Limb (tissue), 2 donors: Measurements from ENCODE around the gene MYH10.

Experiments used
- DNase-seq, 2 donors: peaks; one replicate each; pipeline ENCODE4 v3.0.0-alpha.2; 2016; ENCODE audit errors: extremely low spot score in 2 of 2

The MYH10 gene

DNA sequence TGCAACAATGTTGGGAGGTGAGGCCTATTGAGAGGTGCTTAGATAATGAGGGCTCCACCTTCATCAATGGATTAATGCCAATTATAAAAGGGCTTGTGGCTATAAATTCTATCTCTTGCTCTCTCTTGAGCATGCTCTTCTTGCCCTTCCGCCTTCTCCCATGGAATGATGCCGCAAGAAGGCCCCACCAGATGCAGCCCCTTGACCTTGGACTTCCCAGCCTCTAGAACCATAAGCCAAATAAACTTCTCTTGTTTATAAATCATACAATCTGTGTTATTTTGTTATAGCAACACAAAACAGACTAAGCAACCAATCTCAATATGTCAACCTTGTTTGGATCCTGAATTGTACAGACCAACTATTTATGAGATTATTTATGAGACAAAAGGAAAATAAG lies 20.0 kb downstream of the MYH10 start:
- no peak for DNase-seq

DNA sequence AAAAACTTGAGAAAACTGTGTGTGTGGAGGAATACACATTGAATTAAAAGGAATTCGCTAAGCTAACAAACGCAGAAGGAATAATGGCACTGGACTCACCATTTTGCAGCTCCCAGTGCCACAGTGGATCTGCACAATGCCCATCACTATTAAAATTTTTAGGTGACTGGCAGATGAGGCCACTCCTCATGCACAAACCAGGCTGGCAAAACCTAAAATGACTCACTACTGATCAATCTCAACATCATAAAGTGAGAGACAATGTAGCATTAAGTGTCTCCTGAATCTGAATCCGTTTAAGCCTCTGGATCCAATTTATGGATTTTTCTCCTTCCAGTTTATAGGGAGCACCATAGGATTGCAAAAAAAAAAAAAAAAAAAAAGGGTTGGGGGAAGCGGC lies 20.6 kb downstream of the MYH10 start:
- no peak for DNase-seq

DNA sequence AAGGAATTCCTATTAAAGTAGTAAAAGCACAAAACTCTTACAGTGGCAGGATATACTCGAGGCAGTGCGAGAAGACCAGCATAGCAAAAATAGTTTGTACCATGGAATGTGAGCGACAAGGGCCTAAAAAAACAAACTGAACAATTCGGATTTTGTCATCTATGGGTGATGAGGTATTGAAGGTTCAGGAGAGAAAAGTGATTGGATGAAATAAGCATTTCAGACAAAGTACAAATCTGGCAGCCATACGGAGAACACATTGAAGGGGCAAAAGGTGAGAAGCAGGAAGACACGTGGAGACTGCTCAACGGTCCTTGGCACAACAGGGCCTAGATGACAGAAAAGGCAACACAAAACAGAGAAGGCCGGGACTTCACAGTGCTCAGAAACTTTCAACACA lies 22.5 kb downstream of the MYH10 start:
- no peak for DNase-seq

DNA sequence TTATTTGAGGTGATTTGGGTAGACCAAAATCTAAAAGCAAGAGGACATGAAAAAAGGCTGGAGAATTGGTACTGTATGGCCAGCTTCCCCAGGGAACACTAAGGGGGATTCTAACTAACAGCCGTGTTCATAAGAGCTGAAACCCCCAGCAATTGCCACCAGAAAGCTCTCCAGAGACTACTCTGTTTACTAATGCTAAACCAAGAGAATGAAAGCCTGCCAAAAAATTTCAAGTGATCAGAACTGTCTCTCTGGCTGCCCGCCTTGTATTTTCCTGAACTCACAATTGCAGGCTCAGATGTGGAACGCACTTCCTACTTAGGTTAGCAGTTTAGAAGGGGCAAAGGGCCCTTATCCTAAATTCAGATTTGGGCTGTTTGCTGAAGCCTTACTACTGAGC lies 24.1 kb downstream of the MYH10 start:
- DNase-seq: peak in 1 of 2 donors; percentile 32

DNA sequence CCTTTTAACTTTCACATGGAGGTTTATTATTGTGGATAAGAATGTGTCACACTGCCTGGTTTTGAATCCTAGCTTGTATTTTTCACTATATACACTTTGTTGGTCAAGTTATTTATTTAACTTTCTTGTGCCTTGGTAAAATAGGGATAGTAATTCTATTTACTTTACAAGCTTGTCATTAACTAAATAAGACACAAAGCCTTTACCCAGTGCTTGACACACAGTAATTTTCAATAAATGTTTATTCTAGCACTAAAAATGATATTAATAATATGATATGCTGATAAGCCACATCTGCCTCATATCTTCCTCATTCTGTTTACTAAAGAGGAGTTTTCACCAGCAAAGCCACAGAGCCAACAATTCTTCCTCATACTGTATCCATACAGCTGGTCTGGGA lies 27.8 kb downstream of the MYH10 start:
- DNase-seq: no peak

DNA sequence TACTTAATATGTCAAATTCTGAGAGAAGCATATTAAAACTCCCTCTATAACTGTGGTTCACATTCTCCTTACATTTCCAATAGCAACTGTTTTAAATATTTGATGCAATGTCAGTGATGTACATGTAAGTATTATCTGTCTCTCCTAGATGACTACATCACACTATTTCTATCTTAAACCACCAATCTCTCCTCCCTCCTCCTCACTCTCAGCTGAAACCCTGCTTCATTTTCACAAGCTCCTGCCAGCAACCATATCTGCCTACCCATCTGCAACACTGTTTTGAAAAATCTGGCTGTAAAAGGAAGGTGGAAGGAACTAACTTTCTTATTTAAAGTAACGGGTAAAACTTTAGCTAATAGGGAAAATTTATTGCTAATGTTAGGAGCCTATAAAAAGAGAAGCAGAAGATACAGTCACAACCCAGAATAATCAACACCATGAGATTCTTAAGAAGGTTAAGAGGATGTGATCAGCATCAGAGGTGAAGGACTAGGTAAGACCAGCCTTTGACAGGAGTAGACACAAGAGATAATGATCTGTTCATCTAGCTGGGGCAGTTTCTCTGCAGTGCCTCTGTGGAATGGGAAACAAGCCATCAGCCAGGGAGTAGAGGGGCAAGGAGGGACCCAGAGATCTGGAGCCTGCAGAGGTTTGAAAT lies 31.0 kb downstream of the MYH10 start:
- no peak for DNase-seq

DNA sequence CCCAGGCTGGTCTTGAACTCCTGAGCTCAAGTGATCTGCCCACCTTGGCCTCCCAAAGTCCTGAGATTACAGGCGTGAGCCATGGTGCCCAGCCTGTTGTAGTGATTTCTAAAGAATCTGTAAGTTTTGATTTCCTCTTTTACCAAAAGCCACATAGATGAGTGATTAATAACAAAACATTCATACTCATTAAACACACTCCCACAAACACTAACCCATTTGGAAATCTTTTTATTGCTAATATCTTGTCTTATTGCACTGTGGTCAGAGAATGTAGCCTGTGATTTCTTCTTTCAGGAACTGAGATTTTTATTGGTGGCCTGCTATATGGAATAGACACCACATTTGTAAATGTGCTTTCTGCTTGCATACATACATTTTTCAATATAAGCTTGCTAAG lies 31.6 kb downstream of the MYH10 start:
- no peak for DNase-seq

DNA sequence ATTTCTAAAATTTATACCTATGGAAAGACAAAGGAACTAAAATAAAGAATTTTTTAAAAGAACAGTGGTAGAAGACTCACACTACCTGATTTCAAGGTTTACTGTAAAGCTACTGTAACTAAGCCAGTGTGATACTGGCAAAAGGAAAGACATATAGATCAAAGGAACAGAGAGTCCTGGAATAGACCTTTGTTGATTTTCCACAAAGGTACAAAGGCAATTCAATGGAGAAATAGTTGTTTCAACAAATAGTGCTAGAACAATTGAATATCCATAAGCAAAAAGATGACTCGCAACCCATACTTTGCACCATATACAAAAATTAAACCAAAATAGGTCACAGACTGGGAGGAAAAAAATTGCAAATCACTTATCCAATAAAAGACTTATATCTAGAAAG lies 36.7 kb downstream of the MYH10 start:
- no peak for DNase-seq

DNA sequence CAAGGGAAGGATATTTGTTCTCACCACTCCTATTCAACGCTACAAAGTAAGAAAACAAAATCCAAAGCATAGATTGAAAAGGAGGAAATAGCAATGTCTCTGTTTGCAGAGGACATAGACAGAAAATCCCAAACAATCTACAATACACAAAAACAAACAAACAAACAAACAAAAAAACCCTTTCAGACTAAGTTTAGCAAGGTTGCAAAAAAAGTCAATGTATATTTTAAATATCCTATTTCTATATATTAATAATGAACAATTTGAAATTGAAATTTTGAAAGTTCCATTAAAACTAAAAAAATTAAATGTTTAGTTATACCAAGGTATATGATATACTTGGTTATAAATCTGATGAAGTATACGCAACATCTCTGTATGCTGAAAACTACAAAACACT lies 37.2 kb downstream of the MYH10 start:
- DNase-seq: no peak

DNA sequence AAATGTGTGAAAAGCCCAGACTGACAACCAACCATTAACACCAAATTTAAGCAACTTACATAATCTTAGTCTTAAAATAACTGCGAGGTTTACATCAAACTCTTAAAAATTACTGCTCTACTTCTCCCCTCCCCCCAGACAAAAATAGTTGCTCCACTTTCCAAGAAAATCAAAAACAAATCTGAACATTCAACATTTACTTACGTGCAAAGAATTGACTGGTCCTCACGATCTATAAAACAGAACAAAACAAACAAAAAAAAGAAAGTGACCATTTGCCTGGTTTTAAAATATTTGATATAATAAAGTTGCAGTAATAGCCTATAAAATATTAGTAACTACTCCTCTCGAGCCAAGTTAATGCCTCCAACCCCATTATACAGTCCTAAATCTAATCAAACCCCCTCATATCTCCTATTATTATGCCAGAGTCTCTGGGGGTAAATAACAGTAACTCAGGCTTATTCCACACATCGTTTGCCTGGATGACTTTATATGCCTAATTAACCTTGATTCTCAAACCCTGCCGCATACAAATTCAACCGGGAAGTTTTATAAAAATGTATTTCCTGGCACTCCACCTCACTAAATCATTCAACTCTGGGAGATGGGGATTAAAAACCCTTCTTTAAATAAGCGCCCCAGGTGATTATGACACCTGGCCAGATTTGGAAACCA lies 41.5 kb downstream of the MYH10 start:
- no peak for DNase-seq

DNA sequence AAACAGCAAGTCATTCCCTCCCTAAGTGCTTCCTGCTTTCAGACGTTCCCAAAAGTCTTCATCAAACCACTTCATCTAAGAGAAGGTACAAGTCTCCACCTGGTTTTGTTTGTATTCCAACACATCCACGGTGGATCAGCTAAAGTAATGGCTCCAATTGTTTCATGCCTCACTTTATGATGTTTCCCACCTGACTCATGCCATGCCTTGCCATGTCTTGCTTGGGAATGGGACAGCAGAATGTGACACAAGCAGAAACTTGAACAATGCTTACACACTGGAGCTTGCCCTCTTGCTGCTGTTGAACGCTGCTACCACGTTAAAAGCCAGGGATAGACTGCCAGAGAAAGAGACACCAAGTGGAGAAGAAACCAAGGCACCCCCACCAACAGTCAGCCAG lies 43.8 kb downstream of the MYH10 start:
- DNase-seq: no peak

DNA sequence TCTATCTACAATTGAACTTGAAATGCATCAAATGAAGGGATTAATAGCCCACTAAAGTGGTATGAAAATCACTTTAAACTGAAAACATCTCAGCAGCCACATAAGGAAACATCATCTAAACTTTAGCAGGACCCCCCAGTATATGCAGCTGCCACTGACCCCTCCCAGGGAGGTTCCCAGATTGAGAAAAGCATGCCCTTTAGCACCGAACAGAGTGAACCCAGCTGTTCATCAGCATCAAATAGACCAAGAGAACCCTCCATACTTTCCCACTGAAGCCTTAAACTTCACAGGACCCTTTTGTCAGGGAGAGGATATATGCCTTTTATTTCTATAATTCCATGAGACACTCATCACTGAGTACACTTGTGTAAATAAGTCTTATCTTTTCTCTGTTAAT lies 44.6 kb downstream of the MYH10 start:
- DNase-seq: no peak

DNA sequence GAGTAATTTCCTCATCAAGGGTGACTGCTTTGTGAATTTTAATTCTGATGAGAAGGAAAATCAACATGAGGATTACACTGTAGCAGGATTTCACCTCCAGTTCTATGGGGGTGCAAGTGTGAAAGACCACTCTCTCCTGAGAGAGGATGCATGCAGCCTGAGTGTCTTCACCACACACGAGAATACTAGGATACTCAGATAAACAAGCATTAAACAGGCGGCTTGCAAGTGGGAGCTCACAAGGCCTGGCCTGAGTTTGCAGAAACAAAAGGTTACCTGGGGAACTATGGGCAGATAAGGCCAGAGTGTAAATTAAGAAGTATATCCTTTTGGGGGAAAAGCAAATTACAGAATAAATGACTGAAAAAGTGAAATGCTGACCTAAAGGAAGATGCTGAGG lies 46.6 kb downstream of the MYH10 start:
- no peak for DNase-seq

DNA sequence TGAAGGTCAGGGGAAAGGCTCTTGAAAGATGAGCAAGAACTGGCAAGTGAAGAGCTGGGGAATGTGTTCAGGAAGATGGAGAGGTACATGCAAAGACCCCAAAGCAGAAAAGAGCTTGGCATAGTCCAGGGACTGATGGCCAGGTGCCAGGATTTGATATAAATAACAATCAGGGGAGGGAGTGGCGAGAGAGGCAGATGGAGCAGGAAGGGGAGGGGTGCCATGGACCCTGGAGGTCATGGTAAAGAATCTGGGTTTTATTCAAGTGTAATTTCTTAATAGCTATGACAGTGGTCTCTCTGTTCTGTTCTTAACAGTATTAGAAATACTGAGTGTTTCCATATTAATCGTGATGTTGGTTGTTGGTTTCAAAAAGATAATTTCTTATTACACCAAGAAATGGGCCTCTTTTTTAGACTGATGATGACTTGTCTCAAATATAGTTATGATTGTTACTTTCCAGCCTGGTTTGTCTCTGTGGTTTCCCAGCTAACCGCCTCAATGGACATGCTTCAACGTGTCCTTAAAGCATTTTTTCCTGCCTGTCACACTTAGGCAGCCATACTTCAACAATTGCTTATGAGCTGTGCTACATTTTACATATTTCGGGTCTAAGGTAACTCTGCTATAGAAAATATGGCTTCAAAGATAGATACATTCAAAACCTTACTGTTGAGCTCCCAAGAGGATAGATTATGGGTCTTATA lies 49.4 kb downstream of the MYH10 start:
- DNase-seq: no peak

DNA sequence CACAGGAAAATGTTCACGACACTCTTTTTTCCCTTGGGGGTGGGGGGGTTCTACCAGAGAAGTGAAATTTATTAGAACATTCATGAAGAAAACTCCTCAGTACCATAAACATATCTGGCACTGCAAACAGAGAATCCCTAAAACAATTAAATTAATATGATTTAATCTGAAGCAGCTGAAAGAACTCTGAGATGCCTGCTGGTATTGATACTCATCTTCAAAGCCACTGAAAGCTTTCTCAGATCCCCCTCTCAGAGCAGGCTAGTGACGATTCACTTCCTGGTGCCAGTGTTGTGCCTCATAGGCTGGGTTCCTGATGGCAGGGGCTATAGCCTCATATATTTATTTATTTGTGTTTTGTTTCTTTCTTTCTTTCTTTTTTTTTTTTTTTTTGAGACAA lies 52.7 kb downstream of the MYH10 start:
- DNase-seq: no peak

DNA sequence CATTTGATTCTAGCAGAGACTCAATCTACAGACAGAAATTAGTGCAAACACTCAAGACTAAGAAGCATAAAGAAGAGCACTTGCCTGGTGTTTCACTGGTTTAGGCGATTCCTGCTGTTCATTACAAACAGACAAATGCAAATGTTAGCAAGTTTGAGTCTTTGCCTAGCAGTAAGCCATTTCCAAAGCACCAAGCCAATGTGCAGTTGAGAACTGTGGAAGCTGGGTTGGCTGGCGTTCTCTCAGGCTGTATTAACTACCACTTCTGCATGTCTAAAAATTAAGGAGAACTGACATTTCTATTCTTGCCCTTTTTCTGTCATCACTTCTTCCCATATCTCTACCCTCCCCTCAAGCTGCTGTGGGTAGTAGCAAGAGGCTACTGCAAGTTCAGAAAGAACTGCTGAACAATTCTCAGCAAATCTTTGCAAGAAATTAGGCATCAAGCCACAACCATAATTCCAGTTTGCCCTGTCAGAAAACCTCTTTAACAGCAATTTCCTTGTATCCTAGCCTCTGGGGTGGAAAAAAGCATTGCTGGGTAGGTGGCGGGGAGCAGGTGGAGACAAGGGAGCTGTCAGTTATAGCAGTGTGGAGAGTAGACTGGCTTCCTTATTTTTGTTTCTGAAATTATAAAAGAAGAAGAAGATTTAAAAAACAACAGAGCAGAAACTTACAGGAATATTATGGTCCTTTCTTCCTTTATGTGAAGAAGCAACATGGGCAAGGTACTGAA lies 53.8 kb downstream of the MYH10 start:
- DNase-seq: no peak

DNA sequence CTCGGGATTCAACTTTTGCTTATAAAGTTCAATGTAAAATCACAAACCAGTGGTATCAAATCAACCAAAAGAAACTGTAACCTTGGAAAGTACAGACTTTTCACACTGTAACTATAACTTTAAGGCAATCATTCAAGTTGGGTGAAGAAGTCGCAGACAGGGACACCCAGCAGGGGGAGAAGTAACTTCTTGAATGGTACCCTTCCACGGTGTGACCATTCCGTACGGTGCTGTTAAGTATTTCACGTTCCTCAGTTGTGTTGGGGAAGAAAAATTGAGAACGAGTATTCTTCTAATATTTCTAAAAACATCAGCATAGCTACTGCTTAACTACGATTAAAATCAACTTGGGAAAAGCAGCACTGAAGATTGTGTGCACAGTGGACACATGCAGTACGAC lies 55.8 kb downstream of the MYH10 start:
- no peak for DNase-seq

DNA sequence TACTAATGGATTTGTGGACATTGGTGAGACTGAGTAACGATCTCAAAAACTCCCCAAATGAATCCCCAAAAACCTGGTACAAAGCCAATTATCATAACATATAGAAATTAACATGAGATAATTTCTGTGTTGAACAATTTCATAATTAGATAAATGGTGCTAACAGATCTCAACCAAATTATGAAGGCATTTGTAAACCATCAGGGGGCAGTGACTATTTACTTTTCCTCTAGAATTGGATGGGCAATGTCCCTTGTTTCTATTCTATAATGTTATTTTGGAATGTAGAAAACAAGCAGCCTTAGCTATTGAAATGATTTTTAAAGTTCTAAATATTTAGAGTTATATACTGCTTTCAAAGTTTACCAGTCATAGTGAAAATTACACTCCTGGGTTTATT lies 57.8 kb downstream of the MYH10 start:
- no peak for DNase-seq

DNA sequence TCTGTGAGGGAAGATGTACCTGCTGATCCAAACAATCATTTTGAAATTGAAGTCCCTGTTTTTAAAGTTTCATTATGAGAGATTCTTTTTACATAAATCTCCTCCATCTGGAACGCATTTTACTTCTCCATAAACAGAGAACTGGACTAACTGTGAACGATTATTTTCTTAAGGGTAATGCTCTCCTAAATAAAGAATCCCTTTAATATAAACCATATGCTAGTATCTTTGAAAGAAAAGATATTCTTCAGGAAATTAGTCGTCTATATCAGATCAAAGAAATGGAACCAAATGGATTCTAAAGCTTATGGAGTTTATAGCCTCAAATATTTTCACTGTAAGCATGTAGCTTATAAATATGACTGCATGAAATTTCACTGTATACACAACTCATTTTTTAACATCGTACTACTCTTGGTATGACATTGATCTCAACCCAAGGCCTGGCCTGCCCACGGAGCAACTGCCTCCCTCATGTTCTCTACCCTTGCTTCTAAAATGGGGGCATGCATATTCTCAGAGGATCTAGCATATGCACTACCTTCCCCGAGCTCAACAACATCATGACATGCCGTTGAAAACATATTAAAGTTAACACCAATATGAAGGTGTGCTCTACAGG lies 66.4 kb downstream of the MYH10 start:
- peak in 1 of 2 donors; percentile 50 for DNase-seq

DNA sequence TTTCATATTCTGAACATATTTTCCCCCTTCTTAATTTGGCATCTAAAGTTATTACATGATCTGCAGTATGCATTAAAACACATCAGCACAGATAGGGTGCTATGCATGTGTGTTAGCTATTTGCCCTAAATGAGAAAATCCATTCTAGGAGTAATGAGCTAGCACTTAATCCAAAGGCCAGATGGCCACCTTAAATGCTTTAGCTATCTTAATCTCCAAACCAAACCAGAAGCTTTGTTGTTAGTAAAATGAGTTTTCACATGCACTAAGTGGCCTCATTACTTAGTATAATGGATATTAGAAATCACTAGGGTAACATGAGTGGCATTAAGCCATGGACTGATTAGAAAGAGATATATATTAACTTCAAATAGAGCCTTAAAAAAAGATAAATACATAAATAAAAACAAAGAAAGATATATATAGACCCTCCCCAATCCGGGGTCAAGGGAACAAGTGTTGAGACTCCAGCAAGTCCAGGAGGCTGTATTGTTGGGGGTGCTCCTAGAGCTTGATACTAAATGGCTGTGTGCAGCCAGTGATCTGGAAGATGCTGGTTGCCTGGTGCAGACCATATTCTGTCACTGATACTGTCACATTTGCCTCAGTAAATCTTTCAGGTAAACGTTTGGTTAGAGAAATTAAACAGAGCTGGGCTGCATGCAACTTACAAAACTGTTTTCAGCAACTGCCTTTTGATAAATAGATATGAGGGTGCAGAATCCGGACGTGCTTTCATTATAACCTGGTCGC lies 67.3 kb downstream of the MYH10 start:
- DNase-seq: no peak

DNA sequence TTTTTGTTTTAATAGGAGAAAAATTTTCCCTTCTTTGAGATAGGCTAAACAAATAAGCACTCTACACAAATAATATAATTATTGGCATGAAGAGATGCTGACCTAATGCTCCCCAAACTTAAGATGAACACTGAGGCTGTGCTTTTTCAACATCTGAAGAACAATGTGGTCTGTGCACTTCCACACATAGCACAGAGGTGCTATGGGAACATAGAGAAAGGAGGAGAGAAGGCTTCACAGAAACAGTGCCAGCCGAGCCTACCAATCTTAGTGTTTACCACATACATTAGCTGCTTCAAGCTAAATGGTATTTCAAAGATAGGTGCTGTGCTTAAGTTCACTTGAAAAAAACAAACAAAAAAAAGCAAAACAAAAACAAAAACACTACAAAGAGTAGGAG lies 72.4 kb downstream of the MYH10 start:
- no peak for DNase-seq
